CD4-positive, alpha-beta T cell treated with Interferon alpha-2 for 1 hour (primary cell): ENCODE measurements around the gene PRPF19.
A peak's percentile ranks its signal among the peaks of the same experiment; 100 is the strongest.

Source experiments
- DNase-seq, 2 donors: peaks; one replicate each; pipeline ENCODE4 v3.0.0-alpha.2; 2020 to 2022

Gene PRPF19

GRCh38 chr11:60906132-60906972 is at the start of gene PRPF19:
Gene PRPF19, minus strand, starts transcription at chr11:60906585. Its CDS starts 203 bp downstream, at chr11:60906382.
- peak; percentile 97 to 99 for DNase-seq

- DNase-seq, result no peak
Observed at GRCh38 chr11:60955571-60955970, 49.2 kb upstream of the PRPF19 start.

GRCh38 chr11:60954421-60954820 is 48.0 kb upstream of the PRPF19 start:
- DNase-seq, result peak in 1 of 2 donors; percentile 63

- peak in 1 of 2 donors; percentile 65 for DNase-seq
Observed at GRCh38 chr11:60953781-60954180, 47.4 kb upstream of the PRPF19 start.

- no peak for DNase-seq
Observed at GRCh38 chr11:60952742-60953170, 46.4 kb upstream of the PRPF19 start.

GRCh38 chr11:60951904-60952741 is 45.7 kb upstream of the PRPF19 start, which contains the start of gene SLC15A3:
Gene SLC15A3, minus strand, starts transcription at chr11:60952176. Its CDS starts 625 bp downstream, at chr11:60951551.
- DNase-seq, result peak; percentile 47 to 83

GRCh38 chr11:60951606-60951903 is 45.2 kb upstream of the PRPF19 start:
- no peak for DNase-seq

GRCh38 chr11:60950933-60951605 is 44.7 kb upstream of the PRPF19 start:
- DNase-seq, result peak; percentile 8 to 27

- DNase-seq, result no peak
Observed at GRCh38 chr11:60950024-60950423, 43.6 kb upstream of the PRPF19 start.

- DNase-seq, result no peak
Observed at GRCh38 chr11:60948250-60948649, 41.9 kb upstream of the PRPF19 start.

GRCh38 chr11:60947700-60948099 is 41.3 kb upstream of the PRPF19 start:
- DNase-seq, result no peak

- no peak for DNase-seq
Observed at GRCh38 chr11:60946601-60947264, 40.3 kb upstream of the PRPF19 start.

- no peak for DNase-seq
Observed at GRCh38 chr11:60945295-60945667, 38.9 kb upstream of the PRPF19 start.

- peak in 1 of 2 donors; percentile 14 for DNase-seq
Observed at GRCh38 chr11:60944490-60945294, 38.3 kb upstream of the PRPF19 start.

GRCh38 chr11:60942970-60943565 is 36.7 kb upstream of the PRPF19 start:
- no peak for DNase-seq

GRCh38 chr11:60942219-60942618 is 35.8 kb upstream of the PRPF19 start:
- no peak for DNase-seq

GRCh38 chr11:60941371-60942119 is 35.2 kb upstream of the PRPF19 start:
- no peak for DNase-seq

GRCh38 chr11:60939855-60940254 is 33.5 kb upstream of the PRPF19 start:
- DNase-seq, result peak in 1 of 2 donors; percentile 16

GRCh38 chr11:60939301-60939700 is 32.9 kb upstream of the PRPF19 start:
- no peak for DNase-seq

- DNase-seq, result no peak
Observed at GRCh38 chr11:60938500-60938899, 32.1 kb upstream of the PRPF19 start.

- DNase-seq, result no peak
Observed at GRCh38 chr11:60937811-60938210, 31.4 kb upstream of the PRPF19 start.
